Esophagus muscularis mucosa (tissue), 4 donors: Measurements from ENCODE around the gene SLCO3A1. TPM values are rescaled to one million over a fixed set of nuclear protein-coding genes. Genes with fewer than 3 reads are reported as not detected.

ENCODE experiments used
- DNase-seq: peaks from one replicate; pipeline ENCODE4 v3.0.0-alpha.2; 2017; ENCODE audit errors: extremely low spot score
- H3K27ac ChIP-seq, 4 donors: fragments of 200-600 bp; sonication (generic); replicated peaks in 1 of 4; 1 replicate in 3 of 4; 2 replicates in 1 of 4; pipeline ENCODE4 v1.5.1; 2016 to 2019; ENCODE audit warnings: mild to moderate bottlenecking in 1 of 4
- H3K27me3 ChIP-seq, 4 donors: fragments of 200-600 bp; sonication (generic); one replicate each; pipeline versions ENCODE4 v1.5.1 to v1.6.0; 2016 to 2019
- H3K36me3 ChIP-seq, 4 donors: fragments of 200-600 bp; sonication (generic); one replicate each; pipeline ENCODE4 v1.5.1; 2016 to 2019
- H3K4me1 ChIP-seq, 4 donors: fragments of 200-600 bp; sonication (generic); one replicate each; pipeline ENCODE4 v1.5.1; 2016 to 2019
- H3K4me3 ChIP-seq, 4 donors: fragments of 200-600 bp; sonication (generic); 1 replicate in 2 of 4; 2 replicates in 2 of 4; pipeline ENCODE4 v1.5.1; 2016 to 2019; ENCODE audit warnings: mild to moderate bottlenecking in 4 of 4, moderate library complexity in 1 of 4
- H3K9me3 ChIP-seq, 4 donors: fragments of 200-600 bp; sonication (generic); 1 replicate in 3 of 4; 2 replicates in 1 of 4; pipeline ENCODE4 v1.5.1; 2016 to 2019
- CTCF ChIP-seq, 3 experiments: fragments of 200-600 bp in 2 of 3; fragments of 450-650 bp in 1 of 3; sonication (generic) in 2 of 3; IDR thresholded peaks; one replicate each; pipeline ENCODE4 v1.5.1; 2017 to 2019; ENCODE audit warnings: antibody characterized with exemption in 3 of 3, mild to moderate bottlenecking in 2 of 3, moderate library complexity in 1 of 3
- EP300 ChIP-seq: sonication (generic); formaldehyde crosslinking; IDR thresholded peaks from one replicate; pipeline ENCODE4 v1.6.1; 2017; ENCODE audit warnings: antibody characterized with exemption
- POLR2A ChIP-seq: fragments of 450-650 bp; IDR thresholded peaks from one replicate; pipeline ENCODE4 v1.6.1; 2017; ENCODE audit warnings: antibody characterized with exemption, moderate library complexity, mild to moderate bottlenecking, low read depth
- POLR2AphosphoS5 ChIP-seq, 2 donors: sonication (generic); formaldehyde crosslinking; IDR thresholded peaks; one replicate each; pipeline ENCODE4 v1.6.1; 2017; ENCODE audit warnings: antibody characterized with exemption in 2 of 2
- WGBS: methylation state at CpG from one replicate; pipeline ENCODE4 v1.1.5; 2018; 5-methylcytosine and 5-hydroxymethylcytosine counted together
- intact Hi-C: fragments of 100-400 bp; cut with DNase I; formaldehyde crosslinking; loops from one replicate; pipeline ENCODE4 v1.15.1; 2023
- total RNA-seq, 4 donors: library from RNA; depleted of rRNA; stranded (reverse); fragments of >200 nt; gene quantifications; one replicate each; pipeline versions ENCODE4 v1.1.0 to v1.2.1, GENCODE V29; 2016

SLCO3A1 gene
- total RNA-seq, 4 donors from 2014 or later = 5.6 to 17.5 (median 12.3) TPM

GRCh38 chr15:92109191-92109873 lies 255.8 kb downstream of the SLCO3A1 start:
- no peak for TF ChIP-seq POLR2A
- no peak for TF ChIP-seq POLR2AphosphoS5 (IDR thresholded peaks at IDR 0.05)
- TF ChIP-seq CTCF (IDR thresholded peaks at IDR 0.05) = no peak
- no peak for TF ChIP-seq EP300
- Histone ChIP-seq H3K4me1 (peaks cover 9 to 17% (median 13%) of the 10 kb centered on the region in 4 donors), H3K27me3 (no peaks in the 10 kb centered on the region), H3K9me3 (no peaks in the 10 kb centered on the region), H3K36me3 (peaks cover 0 to 25% (median 13%) of the 10 kb centered on the region in 4 donors), H3K27ac (no peak overlapping the region), H3K4me3 (no peak overlapping the region)
- 88% methylated on average over 8 of the region's 11 CpGs for WGBS
- DNase-seq = no peak
- intact Hi-C loops = no loop called here

- Histone ChIP-seq H3K27ac (no peak overlapping the region), H3K9me3 (no peaks in the 10 kb centered on the region), H3K36me3 (peaks cover 0 to 17% (median 5%) of the 10 kb centered on the region in 4 donors), H3K27me3 (no peaks in the 10 kb centered on the region), H3K4me1 (peaks cover 8 to 18% (median 13%) of the 10 kb centered on the region in 4 donors), H3K4me3 (no peak overlapping the region)
- DNase-seq = no peak
- TF ChIP-seq POLR2AphosphoS5 (IDR thresholded peaks at IDR 0.05) (no peak), EP300 (no peak), CTCF (IDR thresholded peaks at IDR 0.05) (no peak), POLR2A (no peak)
- intact Hi-C loops = no loop called here
- 74% methylated on average over 3 of the region's 3 CpGs for WGBS
Measured at GRCh38 chr15:92111291-92111690, 257.8 kb downstream of the SLCO3A1 start.

- intact Hi-C loops = no loop called here
Measured at GRCh38 chr15:92111751-92112150, 258.2 kb downstream of the SLCO3A1 start.

GRCh38 chr15:92112180-92112579 lies 258.7 kb downstream of the SLCO3A1 start:
- Histone ChIP-seq H3K4me3 (no peak overlapping the region), H3K36me3 (peaks cover 0 to 12% (median 5%) of the 10 kb centered on the region in 4 donors), H3K4me1 (peaks cover 17 to 27% (median 21%) of the 10 kb centered on the region in 4 donors), H3K9me3 (no peaks in the 10 kb centered on the region), H3K27me3 (no peaks in the 10 kb centered on the region), H3K27ac (no peak overlapping the region)
- intact Hi-C loops = no loop called here
- no peak for DNase-seq
- 66% methylated on average over 3 of the region's 3 CpGs for WGBS
- TF ChIP-seq POLR2A = no peak
- no peak for TF ChIP-seq EP300
- TF ChIP-seq POLR2AphosphoS5 (IDR thresholded peaks at IDR 0.05) = no peak
- TF ChIP-seq CTCF (IDR thresholded peaks at IDR 0.05) = no peak

More at GRCh38 chr15:92111751-92112150, 258.2 kb downstream of the SLCO3A1 start:
- TF ChIP-seq CTCF (IDR thresholded peaks at IDR 0.05) (no peak), EP300 (no peak), POLR2A (no peak), POLR2AphosphoS5 (IDR thresholded peaks at IDR 0.05) (no peak)
- Histone ChIP-seq H3K4me3 (no peak overlapping the region), H3K27me3 (no peaks in the 10 kb centered on the region), H3K9me3 (no peaks in the 10 kb centered on the region), H3K27ac (no peak overlapping the region), H3K36me3 (peaks cover 0 to 16% (median 5%) of the 10 kb centered on the region in 4 donors), H3K4me1 (peaks cover 13 to 23% (median 17%) of the 10 kb centered on the region in 4 donors)
- WGBS = 83% methylated on average over 1 of the region's 1 CpG
- no peak for DNase-seq
